HL-60 (cell line): ENCODE measurements around the gene LDB3.

Source experiments
- CTCF ChIP-seq: IDR thresholded peaks from one replicate; pipeline ENCODE4 v1.5.1; 2011; ENCODE audit warnings: low read length, control low read depth, inconsistent platforms; ENCODE audit not compliant: insufficient read depth
- POLR2AphosphoS5 ChIP-seq: IDR thresholded peaks from 2 replicates; pipeline ENCODE4 v1.6.1; 2012; ENCODE audit warnings: low read depth
- REST ChIP-seq: IDR thresholded peaks from 2 replicates; pipeline ENCODE4 v1.6.1; 2012; ENCODE audit warnings: low read depth; ENCODE audit not compliant: insufficient replicate concordance

DNA sequence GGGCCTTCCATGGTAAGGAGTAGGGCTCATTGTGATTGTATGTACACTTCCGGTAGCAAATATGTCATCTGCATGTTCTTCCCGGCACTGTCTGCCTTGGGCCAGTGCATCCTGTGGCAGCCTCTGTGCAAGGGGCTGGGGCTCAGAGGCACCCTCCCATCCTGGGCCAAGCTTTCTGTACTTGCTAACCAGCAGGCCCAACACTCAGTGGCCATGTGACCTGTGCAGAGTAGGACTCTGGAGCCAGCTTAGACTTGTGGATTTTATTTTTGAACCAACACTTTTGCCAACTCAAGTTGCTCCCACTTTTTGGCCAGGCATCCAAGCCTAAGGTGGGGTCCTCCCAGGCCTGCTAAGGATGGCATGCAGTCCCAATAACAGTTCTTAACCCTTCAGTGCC, 25.0 kb downstream of the LDB3 start:
- no peak for TF ChIP-seq POLR2AphosphoS5
- TF ChIP-seq CTCF: no peak
- TF ChIP-seq REST: no peak
